ENCODE measurements around the gene WDR46.

The WDR46 gene

DNA sequence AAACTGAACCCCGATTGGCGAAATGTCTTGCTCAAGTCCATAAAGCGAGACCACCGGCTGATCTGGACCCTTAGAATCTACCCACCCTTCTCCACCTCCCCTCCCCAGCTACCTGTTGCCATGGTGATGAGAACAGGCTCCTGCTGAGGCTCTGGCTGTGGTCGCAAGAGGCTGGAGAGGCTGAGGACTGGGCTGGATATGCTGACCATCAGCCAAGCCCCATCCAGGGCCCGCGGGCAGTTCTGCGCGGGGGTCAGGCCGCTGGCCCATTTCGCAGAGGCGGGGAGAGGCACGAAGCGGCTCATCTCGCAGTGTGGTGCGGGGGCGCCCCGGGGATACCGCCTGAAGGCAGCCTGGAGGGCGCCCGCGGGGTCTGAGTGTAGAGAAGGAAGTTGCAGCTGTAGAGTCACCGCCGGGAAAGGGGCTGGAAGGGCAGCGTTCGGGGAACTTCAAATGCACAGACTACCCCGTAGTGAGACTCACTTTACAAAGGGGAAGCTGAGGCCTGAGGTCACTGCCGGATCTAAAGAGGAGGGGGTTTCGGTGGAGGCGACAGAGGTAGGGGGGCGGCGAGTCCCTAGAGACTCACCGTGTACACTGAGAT, 24.2 kb upstream of the WDR46 start:
- no peaks in the 10 kb centered on the region for H3K36me3 ChIP-seq (ENCODE audit: control insufficient read depth, insufficient read depth, low read length)
- H3K27ac ChIP-seq (ENCODE audit: low read depth, low read length): no peak overlapping the region
- H3K4me1 ChIP-seq (ENCODE audit: control insufficient read depth, insufficient read depth, low read length): peaks cover 13% of the 10 kb centered on the region
- no peaks in the 10 kb centered on the region for H3K9me3 ChIP-seq (ENCODE audit: control insufficient read depth, insufficient read depth, low read depth, low read length)
- no peaks in the 10 kb centered on the region for H3K27me3 ChIP-seq (ENCODE audit: control insufficient read depth, insufficient read depth, low read length)
- H3K9ac ChIP-seq (ENCODE audit: low read length): peak overlapping the region; percentile 79
- H3K4me3 ChIP-seq (ENCODE audit: low read depth, low read length): peak overlapping the region; percentile 85

DNA sequence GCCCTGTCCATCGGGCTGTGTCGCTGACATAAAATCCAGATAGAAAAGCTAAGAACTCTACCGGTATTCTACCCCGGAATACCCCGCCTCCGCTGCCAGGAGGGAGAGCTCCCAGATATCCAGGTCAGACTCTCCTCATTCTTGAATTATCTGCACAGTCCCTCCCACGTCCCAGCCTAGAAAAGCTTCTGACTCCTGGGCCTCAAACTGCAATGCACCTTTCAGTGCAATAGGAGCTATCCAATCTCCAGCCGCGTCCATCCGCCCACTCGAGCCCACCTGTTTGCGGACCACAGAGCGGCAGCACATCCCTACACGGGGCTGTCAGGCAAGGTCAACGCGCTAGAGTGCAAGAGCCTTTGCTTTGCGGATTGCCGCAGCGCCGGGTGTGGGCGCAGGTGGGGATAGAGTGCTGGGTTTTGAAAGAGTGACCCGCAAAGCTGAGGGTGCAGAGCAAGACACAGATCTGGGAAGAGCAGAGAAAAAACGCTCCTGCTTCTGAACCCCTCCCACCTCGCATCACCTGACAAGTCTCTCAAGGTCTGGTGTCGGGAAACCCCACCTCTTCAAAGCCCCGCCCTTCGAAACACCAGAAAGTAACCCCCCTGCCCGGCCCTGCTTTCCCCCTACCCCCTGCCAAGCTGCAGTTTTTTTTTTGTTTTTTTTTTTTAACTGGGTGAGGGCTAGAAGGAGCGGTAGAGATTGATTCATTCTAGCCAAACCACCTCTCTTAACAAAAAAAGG, 23.5 kb upstream of the WDR46 start:
- Histone ChIP-seq H3K36me3 (ENCODE audit: control insufficient read depth, insufficient read depth, low read length) (no peaks in the 10 kb centered on the region), H3K4me1 (ENCODE audit: control insufficient read depth, insufficient read depth, low read length) (peaks cover 13% of the 10 kb centered on the region), H3K9me3 (ENCODE audit: control insufficient read depth, insufficient read depth, low read depth, low read length) (no peaks in the 10 kb centered on the region), H3K4me3 (ENCODE audit: low read depth, low read length) (peak overlapping the region; percentile 85), H3K27me3 (ENCODE audit: control insufficient read depth, insufficient read depth, low read length) (no peaks in the 10 kb centered on the region), H3K27ac (ENCODE audit: low read depth, low read length) (no peak overlapping the region), H3K9ac (ENCODE audit: low read length) (peak overlapping the region; percentile 79)

GRCh38 chr6:33306356-33306755, 17.3 kb upstream of the WDR46 start:
- Histone ChIP-seq H3K9me3 (ENCODE audit: control insufficient read depth, insufficient read depth, low read depth, low read length) (no peaks in the 10 kb centered on the region), H3K27ac (ENCODE audit: low read depth, low read length) (no peak overlapping the region), H3K36me3 (ENCODE audit: control insufficient read depth, insufficient read depth, low read length) (no peaks in the 10 kb centered on the region; the same call in 1 of the 2 replicates), H3K9ac (ENCODE audit: low read length) (no peak overlapping the region), H3K27me3 (ENCODE audit: control insufficient read depth, insufficient read depth, low read length) (no peaks in the 10 kb centered on the region), H3K4me1 (ENCODE audit: control insufficient read depth, insufficient read depth, low read length) (no peaks in the 10 kb centered on the region), H3K4me3 (ENCODE audit: low read depth, low read length) (no peak overlapping the region)

DNA sequence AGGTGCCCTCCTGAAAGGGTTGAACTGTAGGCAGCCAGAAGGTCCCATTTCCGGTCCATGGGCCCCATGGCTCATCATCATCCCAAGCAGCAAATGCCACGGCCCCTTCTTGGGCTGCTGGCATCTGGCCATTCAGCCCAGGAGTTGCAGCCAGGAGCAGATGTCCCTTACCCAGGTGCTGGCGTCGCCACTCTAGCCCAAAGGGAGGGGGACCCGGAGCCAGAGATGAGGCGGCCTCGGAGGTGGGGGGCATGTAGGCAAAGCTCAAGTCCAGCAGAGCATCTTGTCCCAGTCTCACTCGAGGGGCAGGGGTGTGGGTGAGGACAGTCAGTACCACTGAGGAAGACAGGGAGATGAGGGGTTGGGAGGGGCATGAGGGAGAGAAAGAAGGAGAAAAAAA, 16.0 kb upstream of the WDR46 start:
- no peaks in the 10 kb centered on the region for H3K27me3 ChIP-seq (ENCODE audit: control insufficient read depth, insufficient read depth, low read length)
- H3K9me3 ChIP-seq (ENCODE audit: control insufficient read depth, insufficient read depth, low read depth, low read length): no peaks in the 10 kb centered on the region
- no peaks in the 10 kb centered on the region for H3K4me1 ChIP-seq (ENCODE audit: control insufficient read depth, insufficient read depth, low read length)
- no peak overlapping the region for H3K4me3 ChIP-seq (ENCODE audit: low read depth, low read length)
- H3K9ac ChIP-seq (ENCODE audit: low read length): no peak overlapping the region
- H3K27ac ChIP-seq (ENCODE audit: low read depth, low read length): no peak overlapping the region
- no peaks in the 10 kb centered on the region; the same call in 1 of the 2 replicates for H3K36me3 ChIP-seq (ENCODE audit: control insufficient read depth, insufficient read depth, low read length)

DNA sequence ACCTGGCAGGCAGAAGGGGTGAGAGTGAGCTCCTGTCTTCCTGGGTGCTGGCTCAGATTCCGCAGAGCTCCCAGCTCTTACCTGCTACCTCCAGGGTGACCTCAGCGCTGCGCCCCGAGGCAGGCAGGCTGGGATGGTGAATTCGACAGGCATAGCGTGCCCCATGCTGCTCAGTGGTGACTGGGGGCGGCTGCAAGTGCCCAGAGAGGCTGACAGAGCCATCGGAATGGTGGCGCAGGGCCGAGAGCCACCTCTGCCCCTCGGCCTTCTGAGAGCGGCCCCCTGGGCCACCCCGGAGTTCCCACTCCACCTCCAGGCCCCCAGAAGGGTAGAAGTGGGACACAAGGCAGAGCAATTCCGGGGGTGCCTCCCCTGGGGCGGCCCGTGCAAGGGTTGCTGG, 15.2 kb upstream of the WDR46 start:
- no peak overlapping the region for H3K4me3 ChIP-seq (ENCODE audit: low read depth, low read length)
- H3K27me3 ChIP-seq (ENCODE audit: control insufficient read depth, insufficient read depth, low read length): no peaks in the 10 kb centered on the region
- no peaks in the 10 kb centered on the region for H3K4me1 ChIP-seq (ENCODE audit: control insufficient read depth, insufficient read depth, low read length)
- H3K9ac ChIP-seq (ENCODE audit: low read length): no peak overlapping the region
- no peaks in the 10 kb centered on the region for H3K9me3 ChIP-seq (ENCODE audit: control insufficient read depth, insufficient read depth, low read depth, low read length)
- H3K27ac ChIP-seq (ENCODE audit: low read depth, low read length): no peak overlapping the region
- H3K36me3 ChIP-seq (ENCODE audit: control insufficient read depth, insufficient read depth, low read length): no peaks in the 10 kb centered on the region; the same call in 1 of the 2 replicates

- Histone ChIP-seq H3K4me3 (ENCODE audit: low read depth, low read length) (no peak overlapping the region), H3K9me3 (ENCODE audit: control insufficient read depth, insufficient read depth, low read depth, low read length) (no peaks in the 10 kb centered on the region), H3K9ac (ENCODE audit: low read length) (no peak overlapping the region), H3K36me3 (ENCODE audit: control insufficient read depth, insufficient read depth, low read length) (no peaks in the 10 kb centered on the region; the same call in 1 of the 2 replicates), H3K27ac (ENCODE audit: low read depth, low read length) (no peak overlapping the region), H3K4me1 (ENCODE audit: control insufficient read depth, insufficient read depth, low read length) (peaks cover 5% of the 10 kb centered on the region; the same call in 1 of the 2 replicates), H3K27me3 (ENCODE audit: control insufficient read depth, insufficient read depth, low read length) (no peaks in the 10 kb centered on the region)
Observed at GRCh38 chr6:33301877-33302276, 12.8 kb upstream of the WDR46 start.

- Histone ChIP-seq H3K4me3 (ENCODE audit: low read depth, low read length) (peak overlapping the region; percentile 97), H3K9me3 (ENCODE audit: control insufficient read depth, insufficient read depth, low read depth, low read length) (no peaks in the 10 kb centered on the region), H3K27ac (ENCODE audit: low read depth, low read length) (peak overlapping the region; percentile 80), H3K4me1 (ENCODE audit: control insufficient read depth, insufficient read depth, low read length) (peaks cover 6% of the 10 kb centered on the region; the same call in 1 of the 2 replicates), H3K36me3 (ENCODE audit: control insufficient read depth, insufficient read depth, low read length) (peaks cover 16% of the 10 kb centered on the region), H3K9ac (ENCODE audit: low read length) (peak overlapping the region; percentile 86), H3K27me3 (ENCODE audit: control insufficient read depth, insufficient read depth, low read length) (no peaks in the 10 kb centered on the region)
Observed at GRCh38 chr6:33299237-33299944, 10.4 kb upstream of the WDR46 start.

DNA sequence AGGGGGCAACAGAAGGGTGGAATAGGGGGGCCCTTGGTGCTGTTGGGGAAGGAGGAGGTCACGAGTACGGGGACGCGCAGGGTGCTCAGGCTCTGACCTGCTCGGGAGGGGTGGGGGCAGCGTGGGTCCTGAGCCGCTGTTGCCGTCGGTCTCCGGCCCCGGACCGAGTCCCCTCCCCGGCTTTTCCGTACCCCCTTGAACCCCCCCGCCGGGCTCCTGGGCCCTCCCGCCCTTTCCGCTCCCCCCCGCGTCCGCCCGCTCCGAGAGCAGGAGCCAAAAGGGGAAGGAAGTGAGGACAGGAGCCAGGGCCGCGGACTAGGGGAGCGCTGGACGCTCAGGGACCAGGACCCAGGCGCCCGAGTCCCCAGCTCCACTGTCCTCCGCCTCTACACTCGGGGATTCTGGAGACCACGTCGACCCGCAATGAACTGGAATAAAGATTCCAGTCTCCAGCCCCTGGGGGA, 9.8 kb upstream of the WDR46 start, which contains the start of gene RGL2:
TSS of gene RGL2 (minus strand) at position 170 of the 464 bp plus-strand sequence. CDS start 332 bp downstream, outside the sequence.
- Histone ChIP-seq H3K36me3 (ENCODE audit: control insufficient read depth, insufficient read depth, low read length) (peaks cover 20% of the 10 kb centered on the region), H3K27ac (ENCODE audit: low read depth, low read length) (peak within 1 kb of the TSS; percentile 80), H3K4me1 (ENCODE audit: control insufficient read depth, insufficient read depth, low read length) (peaks cover 6% of the 10 kb centered on the region; the same call in 1 of the 2 replicates), H3K9me3 (ENCODE audit: control insufficient read depth, insufficient read depth, low read depth, low read length) (no peaks in the 10 kb centered on the region), H3K4me3 (ENCODE audit: low read depth, low read length) (peak within 1 kb of the TSS; percentile 97), H3K9ac (ENCODE audit: low read length) (peak within 1 kb of the TSS; percentile 86), H3K27me3 (ENCODE audit: control insufficient read depth, insufficient read depth, low read length) (no peaks in the 10 kb centered on the region)

- Histone ChIP-seq H3K9me3 (ENCODE audit: control insufficient read depth, insufficient read depth, low read depth, low read length) (no peaks in the 10 kb centered on the region), H3K4me3 (ENCODE audit: low read depth, low read length) (peak overlapping the region; percentile 97), H3K9ac (ENCODE audit: low read length) (peak overlapping the region; percentile 68), H3K27me3 (ENCODE audit: control insufficient read depth, insufficient read depth, low read length) (no peaks in the 10 kb centered on the region), H3K36me3 (ENCODE audit: control insufficient read depth, insufficient read depth, low read length) (peaks cover 27% of the 10 kb centered on the region), H3K27ac (ENCODE audit: low read depth, low read length) (no peak overlapping the region), H3K4me1 (ENCODE audit: control insufficient read depth, insufficient read depth, low read length) (peaks cover 6% of the 10 kb centered on the region; the same call in 1 of the 2 replicates)
Observed at GRCh38 chr6:33297956-33298772, 9.1 kb upstream of the WDR46 start.

DNA sequence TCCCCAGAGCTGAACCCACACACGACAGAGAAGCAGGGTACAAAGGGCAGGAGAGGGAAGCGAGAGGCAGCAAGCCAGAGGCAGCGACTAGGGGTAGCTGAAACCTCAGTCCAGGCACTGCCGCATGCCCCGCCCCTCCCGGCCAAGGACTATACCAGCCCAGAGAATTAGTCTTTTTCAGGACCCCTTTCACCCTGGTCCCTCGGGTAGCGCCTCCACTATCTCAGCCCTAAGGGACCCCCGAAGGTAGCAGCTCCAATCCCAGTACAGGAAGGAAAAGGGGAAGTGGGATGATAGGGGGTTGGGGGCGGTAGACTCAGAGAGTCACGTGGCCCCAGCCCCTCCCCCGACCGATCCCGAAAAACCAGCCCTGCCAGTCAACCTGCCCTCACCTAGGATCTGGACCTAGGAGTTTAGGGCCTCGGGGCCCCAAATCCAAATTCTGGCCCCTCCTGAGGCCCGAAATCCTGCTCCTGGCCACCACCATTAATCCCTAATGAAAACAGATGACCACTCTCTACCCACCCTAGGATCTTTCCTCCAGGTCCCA, 8.4 kb upstream of the WDR46 start:
- Histone ChIP-seq H3K9me3 (ENCODE audit: control insufficient read depth, insufficient read depth, low read depth, low read length) (no peaks in the 10 kb centered on the region), H3K27me3 (ENCODE audit: control insufficient read depth, insufficient read depth, low read length) (no peaks in the 10 kb centered on the region), H3K9ac (ENCODE audit: low read length) (peak overlapping the region; percentile 68), H3K4me3 (ENCODE audit: low read depth, low read length) (peak overlapping the region; percentile 97), H3K36me3 (ENCODE audit: control insufficient read depth, insufficient read depth, low read length) (peaks cover 33% of the 10 kb centered on the region), H3K27ac (ENCODE audit: low read depth, low read length) (no peak overlapping the region), H3K4me1 (ENCODE audit: control insufficient read depth, insufficient read depth, low read length) (peaks cover 6% of the 10 kb centered on the region; the same call in 1 of the 2 replicates)
